GM12892 (cell line): ENCODE results near the gene ZNF622.

Experiments
- POLR2A ChIP-seq: IDR thresholded peaks from 2 replicates; pipeline ENCODE4 v1.6.1; 2011; ENCODE audit warnings: low read depth, low read length, control low read depth
- POLR2AphosphoS5 ChIP-seq: IDR thresholded peaks from 2 replicates; pipeline ENCODE4 v1.6.1; 2011; ENCODE audit warnings: low read depth, low read length, control low read depth
- TAF1 ChIP-seq: IDR thresholded peaks from 2 replicates; pipeline ENCODE4 v1.6.1; 2011; ENCODE audit warnings: low read depth, mild to moderate bottlenecking, control low read depth, low read length, borderline replicate concordance

- TF ChIP-seq TAF1 (peak; percentile 90), POLR2A (peak; percentile 100), POLR2AphosphoS5 (peak; percentile 99)
Measured at GRCh38 chr5:16465544-16466432, at the start of gene ZNF622.
